NCI-H2029 (cell line): ENCODE results near the gene ZNF620.
"Not testable (repeated sequence)": the region's sequence is repeated elsewhere in the genome, so short reads cannot be mapped to it uniquely, and the experiment has no call there.

ENCODE experiments used
- DNase-seq: peaks from one replicate; lab custom pipeline; 2025; lab: John Stamatoyannopoulos, UW

Gene ZNF620

DNA sequence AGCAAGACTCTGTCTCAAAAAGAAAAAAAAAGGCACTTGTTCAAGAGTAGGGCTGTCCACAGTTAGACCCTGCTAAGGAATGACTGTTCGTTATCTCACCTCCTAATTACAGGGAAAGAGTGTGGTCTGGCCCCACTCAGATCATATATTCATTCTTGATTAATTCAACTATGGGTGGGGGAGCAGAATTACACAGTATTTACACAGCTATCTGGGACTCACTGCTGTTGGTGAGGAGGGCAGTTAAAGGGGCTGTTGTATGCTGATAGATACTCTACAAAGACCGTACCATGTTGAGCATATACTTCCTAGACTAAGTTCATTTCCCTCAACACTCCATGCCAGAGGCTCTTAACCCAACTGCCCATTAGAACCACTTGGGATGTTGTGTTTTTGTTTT lies 3.8 kb upstream of the ZNF620 start:
- no peak for DNase-seq

DNA sequence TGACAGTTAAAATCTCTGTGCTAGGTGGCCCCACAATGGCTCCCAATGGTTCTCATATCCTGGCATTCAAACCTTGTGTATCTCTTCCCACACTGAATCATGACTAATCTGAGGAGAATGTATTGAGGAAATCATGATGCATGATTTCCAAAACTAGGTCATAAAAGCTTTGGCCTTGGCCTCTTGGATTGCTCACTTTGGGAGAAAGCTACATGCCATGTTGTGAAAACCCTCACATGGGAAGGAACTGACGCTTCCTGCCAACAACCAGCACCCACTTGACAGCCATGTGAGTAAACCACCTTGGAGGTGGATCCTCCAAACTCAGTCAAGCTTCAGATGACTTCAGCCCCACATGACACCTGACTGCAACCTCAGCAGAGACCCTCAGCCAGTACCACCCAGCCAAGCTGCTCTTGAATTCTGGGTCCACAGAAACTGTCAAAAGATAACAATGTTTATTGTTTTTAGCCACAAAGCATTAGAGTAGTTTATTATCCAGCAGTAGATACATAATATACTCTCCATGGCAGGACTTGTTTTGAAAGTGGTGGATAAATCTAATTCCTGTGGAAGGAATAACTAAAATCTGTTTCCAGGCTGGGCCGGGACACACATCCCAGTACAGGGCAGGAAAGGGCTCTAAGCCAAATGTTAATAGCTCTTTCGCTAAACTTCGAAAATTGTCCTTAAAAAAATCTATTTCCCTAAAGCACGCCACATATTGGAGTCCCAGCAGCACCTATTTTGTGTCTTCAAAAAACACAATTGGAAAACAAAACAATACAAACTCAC lies 1.0 kb upstream of the ZNF620 start:
- peak; percentile 39 for DNase-seq

GRCh38 chr3:40511031-40511718 lies 5.3 kb downstream of the ZNF620 start:
- no peak for DNase-seq

- DNase-seq, result no peak
These were observed 10.4 kb downstream of the ZNF620 start for GRCh38 chr3:40516201-40516600.

- DNase-seq, result no peak
These were observed 12.2 kb downstream of the ZNF620 start for GRCh38 chr3:40518067-40518466.

- DNase-seq, result no peak
These were observed 13.0 kb downstream of the ZNF620 start for GRCh38 chr3:40518848-40519247.

GRCh38 chr3:40521254-40521653 lies 15.4 kb downstream of the ZNF620 start:
- no peak for DNase-seq

DNA sequence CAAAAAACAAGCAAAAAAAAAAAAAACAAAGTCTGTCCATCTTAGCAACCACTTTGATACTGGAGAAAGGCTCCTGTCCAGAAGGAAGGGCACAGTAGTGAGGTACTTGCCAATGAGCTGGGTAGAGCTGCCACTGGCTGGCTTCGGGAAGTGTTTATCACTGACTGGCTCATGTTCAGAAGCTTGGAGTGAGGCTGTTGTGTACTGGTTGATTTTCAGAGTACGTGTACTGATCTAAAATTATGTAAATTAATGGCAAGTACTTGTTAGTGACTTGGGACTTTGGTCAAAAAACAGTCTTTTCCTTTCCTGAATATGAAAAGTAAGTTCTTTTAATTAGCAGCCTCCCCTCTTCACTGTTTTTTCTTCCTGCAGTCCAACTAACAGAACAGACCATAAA lies 17.9 kb downstream of the ZNF620 start:
- peak; percentile 47 for DNase-seq

DNA sequence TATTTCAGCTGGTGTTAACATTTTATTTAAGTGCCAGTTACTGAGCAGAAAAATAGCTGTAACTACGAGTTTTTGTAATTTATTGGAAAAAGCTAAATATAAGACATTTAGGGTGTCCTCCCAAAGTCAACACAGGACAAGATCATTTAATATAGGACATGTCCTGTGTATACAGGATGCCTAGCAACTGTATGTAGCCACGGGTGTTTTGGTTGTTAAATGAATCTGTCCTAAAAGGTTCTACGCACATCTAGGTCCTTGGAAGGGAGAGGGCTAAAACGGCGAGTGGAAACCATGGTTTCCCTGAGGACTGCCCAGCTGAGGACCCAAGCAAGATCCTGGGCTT lies 18.4 kb downstream of the ZNF620 start:
- peak; percentile 74 for DNase-seq

DNA sequence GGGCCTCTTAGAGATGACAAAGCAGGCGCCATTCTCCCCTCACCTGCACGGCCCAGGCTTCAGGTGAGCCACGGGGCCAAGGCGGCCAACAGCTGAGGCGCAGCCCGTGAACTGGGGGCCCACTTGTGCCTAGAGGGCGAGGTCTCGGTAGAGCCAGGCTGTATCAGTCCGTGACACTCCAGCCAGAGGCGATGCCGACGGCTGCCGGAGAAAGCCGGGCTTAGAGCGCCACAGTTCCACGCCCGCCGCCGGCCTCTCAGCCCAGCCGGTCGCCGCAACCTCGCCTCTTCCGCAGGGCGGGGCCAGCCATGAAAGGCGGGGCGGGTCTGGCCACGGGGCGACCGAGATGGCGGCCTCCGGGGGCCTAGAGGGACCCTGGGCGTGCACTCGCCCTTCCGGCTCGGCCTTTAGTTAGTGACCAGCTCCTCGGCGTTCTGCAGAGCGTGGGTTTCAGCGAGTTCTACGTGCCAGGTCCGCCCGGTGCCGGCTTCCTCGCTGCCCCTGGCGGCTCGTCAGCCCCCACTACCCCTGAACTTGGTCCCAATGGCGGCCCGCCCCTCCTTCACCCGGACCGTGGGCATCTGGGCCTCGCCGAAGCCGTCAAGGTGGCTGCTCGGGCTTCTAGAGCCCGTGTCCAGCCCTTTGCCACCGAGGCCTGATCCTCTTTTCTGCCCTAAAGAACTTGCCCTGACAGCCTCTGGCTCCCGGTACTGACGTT lies 18.9 kb downstream of the ZNF620 start, which contains the start of gene ZNF621:
Gene ZNF621, plus strand, starts transcription at position 393 of the 718 bp plus-strand sequence. CDS start 881 bp downstream, outside the sequence.
- DNase-seq, result peak; percentile 90

DNA sequence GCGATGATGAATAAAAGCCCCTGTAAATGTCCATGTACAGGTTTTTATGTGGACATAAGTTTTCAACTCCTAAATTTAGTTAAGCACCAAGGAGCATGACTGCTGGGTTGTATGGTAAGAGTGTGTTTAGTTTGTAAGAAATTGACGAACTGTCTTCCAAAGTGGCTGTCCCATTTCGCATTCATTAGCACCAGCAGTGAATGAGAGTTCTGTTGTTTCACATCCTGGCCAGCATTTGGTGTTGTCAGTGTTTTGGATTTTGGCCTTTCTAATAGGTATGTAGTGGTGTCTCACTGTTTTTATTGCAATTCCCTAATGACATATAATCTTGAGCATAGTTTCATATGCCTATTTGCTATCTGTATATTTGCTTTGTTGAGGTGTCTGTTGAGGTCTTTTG lies 22.6 kb downstream of the ZNF620 start:
- DNase-seq, result no peak

GRCh38 chr3:40532252-40532651 lies 26.4 kb downstream of the ZNF620 start:
- no peak for DNase-seq

- no peak for DNase-seq
These were observed 28.4 kb downstream of the ZNF620 start for GRCh38 chr3:40534283-40534682.

DNA sequence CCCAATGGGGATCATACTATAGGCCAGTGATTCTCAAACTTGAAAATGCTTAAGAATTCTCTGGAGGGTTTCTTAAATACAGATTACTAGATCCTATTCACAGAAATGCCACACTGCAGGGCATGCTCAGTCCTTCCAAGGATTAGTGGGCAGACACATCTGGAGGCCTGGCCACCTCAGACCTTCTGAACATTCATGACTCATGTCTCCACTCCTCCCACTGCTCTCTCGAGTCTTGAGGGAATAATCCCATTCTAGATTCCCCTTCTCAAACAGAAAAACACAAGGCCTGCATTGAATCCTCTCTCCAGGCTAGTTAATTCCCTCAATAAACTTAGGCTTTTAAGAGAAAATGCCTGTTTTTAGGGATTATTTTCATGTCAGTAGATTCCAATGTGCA lies 41.0 kb downstream of the ZNF620 start:
- no peak for DNase-seq

DNA sequence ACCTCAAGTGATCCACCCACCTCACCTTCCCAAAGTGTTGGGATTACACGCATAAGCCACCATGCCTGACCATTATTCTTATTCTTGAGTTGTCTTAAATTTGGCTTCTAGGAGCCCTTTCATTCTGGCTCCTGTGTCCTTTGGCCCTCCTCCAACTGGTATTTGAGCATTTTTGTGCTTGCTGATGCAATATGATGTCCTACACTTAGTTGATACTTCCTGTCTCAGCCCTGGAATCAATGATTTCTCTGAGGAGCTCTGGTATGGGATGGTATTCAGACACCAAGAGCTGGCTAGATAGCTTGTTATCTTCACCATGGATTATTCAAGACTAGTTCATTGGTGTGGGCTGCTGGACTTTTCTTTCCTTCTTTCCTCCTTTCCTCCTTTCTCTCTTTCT lies 44.3 kb downstream of the ZNF620 start:
- no peak for DNase-seq

- DNase-seq, result no peak
These were observed 51.8 kb downstream of the ZNF620 start for GRCh38 chr3:40557575-40558161.

GRCh38 chr3:40562482-40562881 lies 56.6 kb downstream of the ZNF620 start:
- not testable (repeated sequence) for DNase-seq

- DNase-seq, result not testable (repeated sequence)
These were observed 59.8 kb downstream of the ZNF620 start for GRCh38 chr3:40565629-40566028.

DNA sequence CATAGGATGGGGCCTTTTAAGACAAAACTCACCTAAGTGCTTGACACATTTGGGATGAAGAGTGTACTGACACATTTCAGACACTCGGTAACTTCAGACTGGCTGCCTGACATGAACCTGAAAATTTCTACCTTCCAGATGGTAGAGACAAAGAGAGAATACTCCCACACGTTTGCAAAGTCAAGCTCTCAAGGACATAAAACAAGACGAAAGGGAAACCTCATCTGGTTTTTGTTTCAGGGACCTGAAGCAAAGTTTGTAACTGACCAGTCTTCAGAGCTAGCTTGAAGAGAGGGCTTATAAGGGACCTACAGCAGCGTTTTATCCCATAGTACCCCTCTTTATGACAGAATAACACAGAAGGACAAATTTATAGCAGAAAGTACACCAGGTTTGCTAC lies 60.9 kb downstream of the ZNF620 start:
- DNase-seq, result no peak
